Esophagus squamous epithelium (tissue), 5 donors: Measurements from ENCODE around the gene GPR135. TPM values are rescaled to one million over a fixed set of nuclear protein-coding genes. Genes with fewer than 3 reads are reported as not detected.

ENCODE experiments used
- DNase-seq: peaks from one replicate; lab custom pipeline; 2025; lab: John Stamatoyannopoulos, UW
- H3K27ac ChIP-seq, 4 donors: fragments of 200-600 bp; sonication (generic); one replicate each; pipeline ENCODE4 v1.5.1; 2016 to 2019; ENCODE audit warnings: mild to moderate bottlenecking in 1 of 4
- H3K27me3 ChIP-seq, 4 donors: fragments of 200-600 bp; sonication (generic); 1 replicate in 3 of 4; 2 replicates in 1 of 4; pipeline versions ENCODE4 v1.5.1 to v1.6.0; 2017 to 2021; ENCODE audit warnings: antibody characterized with exemption in 1 of 4
- H3K36me3 ChIP-seq, 3 donors: fragments of 200-600 bp; sonication (generic); one replicate each; pipeline ENCODE4 v1.5.1; 2016 to 2019
- H3K4me1 ChIP-seq, 3 donors: fragments of 200-600 bp; sonication (generic); one replicate each; pipeline ENCODE4 v1.5.1; 2017 to 2019
- H3K4me3 ChIP-seq, 4 donors: fragments of 200-600 bp; sonication (generic); 1 replicate in 3 of 4; 2 replicates in 1 of 4; pipeline ENCODE4 v1.5.1; 2016 to 2019; ENCODE audit warnings: mild to moderate bottlenecking in 2 of 4, moderate library complexity in 1 of 4
- H3K9me3 ChIP-seq, 3 donors: fragments of 200-600 bp; sonication (generic); one replicate each; pipeline ENCODE4 v1.5.1; 2016 to 2019
- POLR2A ChIP-seq, 4 donors: fragments of 450-650 bp; IDR thresholded peaks; one replicate each; pipeline ENCODE4 v1.6.1; 2017; ENCODE audit warnings: antibody characterized with exemption in 4 of 4, mild to moderate bottlenecking in 4 of 4, moderate library complexity in 3 of 4
- WGBS, 2 donors: methylation state at CpG; one replicate each; pipeline ENCODE4 v1.1.5; 2018; 5-methylcytosine and 5-hydroxymethylcytosine counted together
- intact Hi-C: fragments of 100-400 bp; cut with DNase I; formaldehyde crosslinking; loops from one replicate; pipeline ENCODE4 v1.15.0; 2022
- total RNA-seq, 4 donors: library from RNA; depleted of rRNA; stranded (reverse); fragments of >200 nt; gene quantifications; one replicate each; pipeline ENCODE4 v1.1.0, GENCODE V29; 2016
- TF ChIP-seq, protein P1 (sequence below), 6 experiments: fragments of 450-650 bp in 4 of 6; fragments of 200-600 bp in 2 of 6; sonication (generic) in 2 of 6; IDR thresholded peaks; one replicate each; pipeline ENCODE4 v1.5.1; 2016 to 2019; ENCODE audit warnings: antibody characterized with exemption in 6 of 6, mild to moderate bottlenecking in 4 of 6, moderate library complexity in 4 of 6
- donor health status: DM: yes; HTN: yes; CAD: no.

The GPR135 gene
- total RNA-seq, 4 donors from 2014 or later: 0.56 to 4.4 (median 1.3) TPM

DNA sequence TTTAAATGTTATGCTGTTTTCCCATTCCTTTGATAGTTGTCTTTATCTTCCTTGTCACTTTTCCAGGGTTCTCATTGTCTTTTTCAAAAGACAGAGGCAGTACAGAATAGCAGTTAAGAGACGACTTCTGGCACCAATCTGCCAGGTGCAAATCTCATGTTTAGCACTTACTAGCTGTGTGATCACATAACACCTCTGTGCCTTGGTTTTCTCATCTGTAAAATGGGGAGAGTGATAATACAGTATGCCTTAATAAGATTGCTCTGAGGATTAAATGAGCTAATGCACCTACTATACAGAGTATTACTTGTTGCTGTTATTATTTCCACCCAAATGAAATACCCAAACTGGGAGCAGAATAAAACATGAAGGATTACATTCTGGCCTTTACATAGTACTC is 4.8 kb downstream of the GPR135 start:
- Histone ChIP-seq H3K4me1 (peaks cover 8 to 19% (median 11%) of the 10 kb centered on the region in 3 donors), H3K27ac (no peak overlapping the region), H3K4me3 (no peak overlapping the region), H3K36me3 (peaks cover 0 to 20% (median 0%) of the 10 kb centered on the region in 3 donors), H3K9me3 (no peaks in the 10 kb centered on the region), H3K27me3 (peaks cover 0 to 6% (median 0%) of the 10 kb centered on the region in 4 donors)
- WGBS, 2 donors: 61 to 95% methylated on average over 1 of the region's 1 CpG
- TF ChIP-seq, protein P1, sequence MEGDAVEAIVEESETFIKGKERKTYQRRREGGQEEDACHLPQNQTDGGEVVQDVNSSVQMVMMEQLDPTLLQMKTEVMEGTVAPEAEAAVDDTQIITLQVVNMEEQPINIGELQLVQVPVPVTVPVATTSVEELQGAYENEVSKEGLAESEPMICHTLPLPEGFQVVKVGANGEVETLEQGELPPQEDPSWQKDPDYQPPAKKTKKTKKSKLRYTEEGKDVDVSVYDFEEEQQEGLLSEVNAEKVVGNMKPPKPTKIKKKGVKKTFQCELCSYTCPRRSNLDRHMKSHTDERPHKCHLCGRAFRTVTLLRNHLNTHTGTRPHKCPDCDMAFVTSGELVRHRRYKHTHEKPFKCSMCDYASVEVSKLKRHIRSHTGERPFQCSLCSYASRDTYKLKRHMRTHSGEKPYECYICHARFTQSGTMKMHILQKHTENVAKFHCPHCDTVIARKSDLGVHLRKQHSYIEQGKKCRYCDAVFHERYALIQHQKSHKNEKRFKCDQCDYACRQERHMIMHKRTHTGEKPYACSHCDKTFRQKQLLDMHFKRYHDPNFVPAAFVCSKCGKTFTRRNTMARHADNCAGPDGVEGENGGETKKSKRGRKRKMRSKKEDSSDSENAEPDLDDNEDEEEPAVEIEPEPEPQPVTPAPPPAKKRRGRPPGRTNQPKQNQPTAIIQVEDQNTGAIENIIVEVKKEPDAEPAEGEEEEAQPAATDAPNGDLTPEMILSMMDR (IDR thresholded peaks at IDR 0.05): no peak
- no peak for TF ChIP-seq POLR2A (IDR thresholded peaks at IDR 0.05)
- intact Hi-C loops: no loop called here
- no peak for DNase-seq

DNA sequence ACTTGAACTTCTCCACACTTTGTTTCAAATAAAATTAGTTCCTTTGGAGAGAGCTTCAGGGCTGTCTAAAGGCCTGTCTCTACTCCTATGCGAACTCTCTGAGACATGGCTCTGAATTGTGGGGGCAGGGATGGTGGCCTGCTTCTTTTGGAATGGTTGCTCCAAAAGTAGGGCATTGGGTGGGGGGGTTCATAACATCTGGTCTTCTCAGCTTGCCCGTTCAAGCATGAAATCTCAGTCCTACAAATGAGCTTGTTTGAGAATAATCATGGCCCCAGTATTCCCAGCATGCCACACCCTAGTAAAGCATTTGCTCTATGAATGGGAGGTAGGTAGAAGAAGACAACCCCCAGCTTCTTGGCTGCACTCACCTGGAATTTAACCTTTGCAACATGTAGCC is 6.7 kb downstream of the GPR135 start:
- Histone ChIP-seq H3K4me1 (peaks cover 0 to 10% (median 6%) of the 10 kb centered on the region in 3 donors), H3K9me3 (no peaks in the 10 kb centered on the region), H3K27ac (no peak overlapping the region), H3K36me3 (peaks cover 0 to 25% (median 0%) of the 10 kb centered on the region in 3 donors), H3K27me3 (peaks cover 0 to under 1% (median 0%) of the 10 kb centered on the region in 4 donors), H3K4me3 (no peak overlapping the region)
- TF ChIP-seq, protein P1 (IDR thresholded peaks at IDR 0.05): no peak
- no peak for TF ChIP-seq POLR2A (IDR thresholded peaks at IDR 0.05)
- DNase-seq: no peak
- intact Hi-C loops: no loop called here
- 92 to 100% methylated on average over 2 of the region's 2 CpGs for WGBS, 2 donors

DNA sequence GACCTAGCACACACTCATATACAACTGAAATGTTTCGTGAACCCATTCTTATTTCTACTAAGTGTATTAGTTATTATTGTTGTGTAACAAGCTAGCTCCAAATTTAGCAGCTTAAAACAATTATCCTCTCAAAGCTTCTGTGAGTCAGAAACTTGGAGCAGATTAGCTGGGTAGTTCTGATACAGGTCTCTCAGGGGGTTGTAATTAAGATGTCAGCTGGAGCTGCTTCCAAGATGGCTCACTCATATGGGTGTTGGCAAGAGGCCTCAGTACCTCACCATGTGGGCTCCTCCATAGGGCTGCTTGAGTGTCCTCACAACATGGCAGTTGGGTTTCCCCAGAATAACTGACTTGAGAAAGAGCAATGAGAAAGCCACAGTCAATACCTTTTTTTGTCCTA is 9.8 kb downstream of the GPR135 start:
- H3K4me1 ChIP-seq: peaks cover 0 to 10% (median 5%) of the 10 kb centered on the region in 3 donors
- H3K27me3 ChIP-seq: no peaks in the 10 kb centered on the region
- no peak overlapping the region for H3K4me3 ChIP-seq
- intact Hi-C loops: no loop called here
- TF ChIP-seq, protein P1 (IDR thresholded peaks at IDR 0.05): no peak
- TF ChIP-seq POLR2A (IDR thresholded peaks at IDR 0.05): no peak
- H3K36me3 ChIP-seq: peaks cover 0 to 25% (median 0%) of the 10 kb centered on the region in 3 donors
- WGBS, 2 donors: 90 to 100% methylated on average over 1 of the region's 1 CpG
- no peaks in the 10 kb centered on the region for H3K9me3 ChIP-seq
- DNase-seq: no peak
- H3K27ac ChIP-seq: peak overlapping the region in 1 of 4 donors; percentile 2

DNA sequence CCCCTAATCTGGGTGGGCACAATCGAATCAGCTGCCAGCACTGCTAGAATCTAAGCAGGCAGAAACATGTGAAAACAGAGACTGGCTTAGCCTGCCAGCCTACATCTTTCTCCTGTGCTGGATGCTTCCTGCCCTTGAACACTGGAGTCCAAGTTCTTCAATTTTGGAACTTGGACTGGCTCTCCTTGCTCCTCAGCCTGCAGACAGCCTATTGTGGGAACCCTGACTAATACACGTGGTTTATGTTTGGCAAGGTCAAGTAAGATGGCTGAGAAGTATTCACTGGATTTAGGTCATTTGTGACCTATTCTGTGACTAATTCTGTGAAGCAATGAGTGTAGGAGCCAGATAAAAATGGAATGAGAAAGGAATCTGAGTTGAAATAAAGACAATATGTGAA is 11.0 kb downstream of the GPR135 start:
- no peaks in the 10 kb centered on the region for H3K27me3 ChIP-seq
- H3K4me1 ChIP-seq: peaks cover 0 to 10% (median 5%) of the 10 kb centered on the region in 3 donors
- TF ChIP-seq, protein P1 (IDR thresholded peaks at IDR 0.05): no peak
- TF ChIP-seq POLR2A (IDR thresholded peaks at IDR 0.05): no peak
- 25 to 38% methylated on average over 2 of the region's 2 CpGs for WGBS, 2 donors
- intact Hi-C loops: no loop called here
- peaks cover 0 to 25% (median 0%) of the 10 kb centered on the region in 3 donors for H3K36me3 ChIP-seq
- H3K4me3 ChIP-seq: no peak overlapping the region
- H3K27ac ChIP-seq: peak overlapping the region in 2 of 4 donors; percentile 14 to 80
- no peak for DNase-seq
- H3K9me3 ChIP-seq: no peaks in the 10 kb centered on the region

DNA sequence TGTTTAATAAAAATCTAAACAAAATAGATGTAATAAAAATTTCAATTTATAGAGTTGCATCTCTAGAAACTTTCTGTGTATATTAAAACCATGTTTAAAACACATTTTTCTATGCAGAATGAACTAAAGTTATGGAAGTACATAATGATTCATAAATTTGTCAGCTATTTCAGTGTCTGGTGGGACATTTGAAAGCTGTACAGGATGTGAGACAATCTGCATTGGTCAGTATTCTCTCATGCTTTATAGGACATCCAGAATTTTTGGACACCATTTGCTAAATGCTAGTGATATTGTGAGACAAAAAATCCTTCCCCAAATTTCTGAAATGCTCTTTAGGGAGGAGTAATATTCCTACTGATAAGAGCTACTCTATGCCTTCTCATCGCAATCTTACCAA is 13.3 kb downstream of the GPR135 start:
- no peak for TF ChIP-seq POLR2A (IDR thresholded peaks at IDR 0.05)
- TF ChIP-seq, protein P1 (IDR thresholded peaks at IDR 0.05): no peak
- Histone ChIP-seq H3K4me3 (no peak overlapping the region), H3K36me3 (peaks cover 0 to 16% (median 0%) of the 10 kb centered on the region in 3 donors), H3K27me3 (no peaks in the 10 kb centered on the region), H3K27ac (no peak overlapping the region), H3K9me3 (no peaks in the 10 kb centered on the region), H3K4me1 (peaks cover 0 to 10% (median 5%) of the 10 kb centered on the region in 3 donors)
- intact Hi-C loops: no loop called here
- DNase-seq: no peak
- WGBS, 2 donors: 100% methylated on average over 1 of the region's 1 CpG
